ENCODE results near the gene PCSK6. TPM values are rescaled to one million over a fixed set of nuclear protein-coding genes. Genes with fewer than 3 reads are reported as not detected.

The PCSK6 gene
- total RNA-seq, 1 donor from 2014 or later, result 3.7 TPM

- no peak overlapping the region for H3K4me3 ChIP-seq (ENCODE audit: low read depth, low read length)
- DNase-seq (ENCODE audit: low read depth), result no peak
- TF ChIP-seq CTCF (conservative IDR thresholded peaks at IDR 0.05; ENCODE audit: low read depth, low read length), result no peak
These were observed 8.7 kb downstream of the PCSK6 start for GRCh38 chr15:101480613-101481380.

- TF ChIP-seq CTCF (conservative IDR thresholded peaks at IDR 0.05; ENCODE audit: low read depth, low read length), result no peak
- no peak overlapping the region for H3K4me3 ChIP-seq (ENCODE audit: low read depth, low read length)
- DNase-seq (ENCODE audit: low read depth), result no peak
These were observed 9.5 kb downstream of the PCSK6 start for GRCh38 chr15:101479851-101480612.

- TF ChIP-seq CTCF (conservative IDR thresholded peaks at IDR 0.05; ENCODE audit: low read depth, low read length), result no peak
- DNase-seq (ENCODE audit: low read depth), result no peak
- H3K4me3 ChIP-seq (ENCODE audit: low read depth, low read length), result no peak overlapping the region
These were observed 10.1 kb downstream of the PCSK6 start for GRCh38 chr15:101479342-101479845.

- no peak overlapping the region for H3K4me3 ChIP-seq (ENCODE audit: low read depth, low read length)
- TF ChIP-seq CTCF (conservative IDR thresholded peaks at IDR 0.05; ENCODE audit: low read depth, low read length), result no peak
- DNase-seq (ENCODE audit: low read depth), result no peak
These were observed 10.7 kb downstream of the PCSK6 start for GRCh38 chr15:101478701-101479341.

- DNase-seq (ENCODE audit: low read depth), result no peak
- no peak overlapping the region for H3K4me3 ChIP-seq (ENCODE audit: low read depth, low read length)
- TF ChIP-seq CTCF (conservative IDR thresholded peaks at IDR 0.05; ENCODE audit: low read depth, low read length), result no peak
These were observed 11.6 kb downstream of the PCSK6 start for GRCh38 chr15:101477851-101478362.

- DNase-seq (ENCODE audit: low read depth), result no peak
- TF ChIP-seq CTCF (conservative IDR thresholded peaks at IDR 0.05; ENCODE audit: low read depth, low read length), result no peak
- H3K4me3 ChIP-seq (ENCODE audit: low read depth, low read length), result no peak overlapping the region
These were observed 12.8 kb downstream of the PCSK6 start for GRCh38 chr15:101476756-101477155.
